Loucy (cell line): ENCODE data around the gene HOXC13.

Experiments
- CTCF ChIP-seq: fragments of 200-600 bp; sonication (generic); conservative IDR thresholded peaks from 2 replicates; pipeline ENCODE4 v1.5.1; 2014; ENCODE audit warnings: mild to moderate bottlenecking, antibody characterized with exemption, low read length
- EZH2phosphoT487 ChIP-seq: fragments of 200-600 bp; IDR thresholded peaks from 2 replicates; pipeline ENCODE4 v1.6.1; 2018; ENCODE audit warnings: antibody characterized with exemption, mild to moderate bottlenecking, moderate library complexity, borderline replicate concordance

DNA sequence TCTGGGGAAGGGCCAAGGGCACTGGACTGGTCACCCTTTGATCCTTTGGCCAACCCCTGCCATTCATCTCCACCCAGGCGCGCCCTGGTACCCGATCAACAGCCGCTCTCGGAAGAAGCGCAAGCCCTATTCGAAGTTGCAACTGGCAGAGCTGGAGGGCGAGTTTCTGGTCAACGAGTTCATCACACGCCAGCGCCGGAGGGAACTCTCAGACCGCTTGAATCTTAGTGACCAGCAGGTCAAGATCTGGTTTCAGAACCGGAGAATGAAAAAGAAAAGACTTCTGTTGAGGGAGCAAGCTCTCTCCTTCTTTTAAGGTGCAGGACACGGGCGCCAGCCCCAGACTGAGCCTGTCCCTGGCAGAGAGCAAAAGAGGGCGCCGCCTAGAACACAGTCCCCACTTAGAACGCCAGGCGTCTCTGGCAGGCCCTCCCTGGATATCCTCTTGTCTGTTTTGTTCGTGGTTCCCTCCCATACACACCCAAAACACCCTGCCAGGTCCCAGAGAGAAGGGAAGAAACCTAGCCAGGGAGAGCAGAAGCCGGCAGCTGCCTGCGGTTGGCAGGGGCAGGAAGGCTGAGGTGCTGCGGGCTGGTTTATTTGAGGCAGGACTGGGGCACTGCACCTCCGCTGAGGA, 17.7 kb downstream of the HOXC13 start:
- peak; percentile 46 for TF ChIP-seq CTCF
- TF ChIP-seq EZH2phosphoT487, result no peak
